GM18861 (cell line): ENCODE measurements around the gene XAGE3.
"Not testable (repeated sequence)": the region's sequence is repeated elsewhere in the genome, so short reads cannot be mapped to it uniquely, and the experiment has no call there.

Experiments
- ATAC-seq: cut with Tn5 transposase; IDR thresholded peaks from one replicate; pipeline ENCODE4 v1.9.1; 2021; ENCODE audit not compliant: unreplicated experiment

The XAGE3 gene

GRCh38 chrX:52852110-52852860 lies 15.6 kb downstream of the XAGE3 start:
- no peak for ATAC-seq

- not testable (repeated sequence) for ATAC-seq
Observed at GRCh38 chrX:52843619-52844018, 24.3 kb downstream of the XAGE3 start.

DNA sequence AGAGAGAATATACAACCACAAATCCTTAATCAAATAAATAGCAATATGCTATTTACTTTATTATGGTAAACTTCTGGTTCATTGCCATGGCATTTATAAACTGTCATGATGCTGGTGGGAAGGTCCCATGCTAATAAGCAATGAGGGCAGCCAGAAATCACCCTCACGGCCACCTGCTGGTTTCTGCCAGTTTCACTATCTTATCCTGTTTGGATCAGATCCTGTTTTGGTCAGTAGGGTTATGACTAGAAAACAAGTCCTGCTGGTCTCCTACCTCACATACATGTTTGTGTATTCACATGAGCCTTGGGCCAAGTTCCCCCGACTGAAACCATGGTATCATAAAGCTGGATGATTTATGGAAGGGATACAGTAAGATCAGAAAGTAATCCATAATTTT lies 28.7 kb downstream of the XAGE3 start:
- no peak for ATAC-seq

- ATAC-seq: no peak
Observed at GRCh38 chrX:52830551-52830950, 37.3 kb downstream of the XAGE3 start.

DNA sequence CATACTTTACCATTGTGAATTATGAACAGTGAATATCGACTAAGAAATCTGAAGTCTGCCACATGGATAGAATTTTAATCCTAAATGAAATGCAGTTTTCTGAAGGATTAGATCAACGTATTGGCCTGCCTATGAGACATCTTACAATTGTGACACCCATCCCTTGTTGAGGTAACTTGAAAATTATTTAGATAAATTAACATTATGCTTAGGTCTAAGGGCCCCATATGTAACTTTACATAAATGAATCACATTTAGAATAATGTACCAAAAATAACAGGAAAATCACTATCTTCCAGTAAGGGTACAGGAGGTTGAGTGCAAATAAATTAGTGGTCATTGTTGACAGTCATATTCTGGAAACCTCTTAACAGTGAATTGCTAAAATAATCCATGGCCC lies 43.3 kb downstream of the XAGE3 start:
- no peak for ATAC-seq

DNA sequence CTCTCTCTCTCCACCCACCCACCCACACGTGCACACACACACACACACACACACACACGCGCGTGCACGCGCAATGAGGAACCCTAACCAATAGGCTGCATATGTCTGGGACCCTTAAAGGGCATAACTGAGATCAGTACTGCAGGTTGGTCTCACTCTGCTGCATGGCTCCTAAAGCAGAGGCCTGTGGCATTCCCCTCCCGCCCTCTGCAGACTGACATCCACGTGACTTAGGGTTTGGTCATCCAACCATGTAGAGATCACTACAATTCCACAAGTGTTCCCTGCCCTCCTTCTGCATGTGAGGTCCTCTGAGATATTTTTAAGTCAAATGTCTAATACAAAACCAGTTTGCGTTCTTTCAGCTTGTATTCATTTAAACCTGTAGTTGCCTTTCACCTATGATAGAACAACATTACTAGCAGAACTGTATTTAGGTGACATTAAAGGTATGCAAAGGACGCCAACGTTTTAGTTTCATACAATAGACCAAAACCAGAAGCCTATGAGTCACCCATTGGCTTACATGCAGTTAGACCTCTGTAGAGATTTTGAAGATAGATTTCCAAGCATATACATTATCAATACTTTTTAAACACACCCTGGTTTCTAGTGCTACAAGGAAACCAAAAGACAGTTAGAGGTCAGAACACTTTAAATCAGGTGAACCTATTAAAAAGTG lies 46.7 kb downstream of the XAGE3 start:
- no peak for ATAC-seq

GRCh38 chrX:52819788-52820187 lies 48.1 kb downstream of the XAGE3 start:
- ATAC-seq: no peak
